Hepatocyte (in vitro differentiated cells): ENCODE measurements around the gene PRKAB2. TPM values are rescaled to one million over a fixed set of nuclear protein-coding genes. Genes with fewer than 3 reads are reported as not detected.

ENCODE experiments used
- DNase-seq: peaks from one replicate; pipeline ENCODE4 v3.0.0-alpha.2; 2016; ENCODE audit warnings: low spot score
- H2AFZ ChIP-seq: fragments of 200-600 bp; sonication (generic); 2 replicates; pipeline ENCODE4 v1.6.0; 2016; ENCODE audit warnings: antibody characterized with exemption, mild to moderate bottlenecking
- H3K27ac ChIP-seq: fragments of 200-600 bp; sonication (generic); 2 replicates; pipeline ENCODE4 v1.5.1; 2016; ENCODE audit warnings: mild to moderate bottlenecking
- H3K27me3 ChIP-seq: fragments of 200-600 bp; sonication (generic); 2 replicates; pipeline ENCODE4 v1.6.1; 2016
- H3K36me3 ChIP-seq: fragments of 200-600 bp; sonication (generic); replicated peaks from 2 replicates; pipeline ENCODE4 v1.5.1; 2016; ENCODE audit warnings: low read depth; ENCODE audit not compliant: insufficient read depth
- H3K4me1 ChIP-seq: fragments of 200-600 bp; sonication (generic); 2 replicates; pipeline ENCODE4 v1.5.1; 2016; ENCODE audit warnings: mild to moderate bottlenecking, moderate library complexity; ENCODE audit not compliant: insufficient read depth
- H3K4me2 ChIP-seq: fragments of 200-600 bp; sonication (generic); 2 replicates; pipeline ENCODE4 v1.6.0; 2016
- H3K4me3 ChIP-seq: fragments of 200-600 bp; sonication (generic); 2 replicates; pipeline ENCODE4 v1.5.1; 2016; ENCODE audit warnings: mild to moderate bottlenecking
- H3K79me2 ChIP-seq: fragments of 200-600 bp; sonication (generic); 2 replicates; pipeline ENCODE4 v1.6.0; 2017; ENCODE audit warnings: mild to moderate bottlenecking
- H3K9me2 ChIP-seq: fragments of 200-600 bp; sonication (generic); replicated peaks from 2 replicates; pipeline ENCODE4 v1.6.0; 2017; ENCODE audit warnings: mild to moderate bottlenecking; ENCODE audit not compliant: insufficient read depth
- H3K9me3 ChIP-seq: fragments of 200-600 bp; sonication (generic); 2 replicates; pipeline ENCODE4 v1.5.1; 2016; ENCODE audit warnings: low read depth, mild to moderate bottlenecking
- H4K20me1 ChIP-seq: fragments of 200-600 bp; sonication (generic); 2 replicates; pipeline ENCODE4 v1.6.0; 2016; ENCODE audit warnings: mild to moderate bottlenecking; ENCODE audit not compliant: insufficient read depth, poor library complexity, severe bottlenecking
- CTCF ChIP-seq: fragments of 200-600 bp; sonication (generic); IDR thresholded peaks from 2 replicates; pipeline ENCODE4 v1.5.1; 2016; ENCODE audit warnings: antibody characterized with exemption, mild to moderate bottlenecking; ENCODE audit not compliant: poor library complexity
- EZH2 ChIP-seq: fragments of 200-600 bp; sonication (generic); IDR thresholded peaks from 2 replicates; pipeline ENCODE4 v1.6.1; 2016; ENCODE audit warnings: antibody characterized with exemption, mild to moderate bottlenecking, borderline replicate concordance
- EZH2phosphoT487 ChIP-seq: fragments of 200-600 bp; sonication (generic); IDR thresholded peaks from one replicate; pipeline ENCODE4 v1.6.1; 2018; ENCODE audit warnings: antibody characterized with exemption, mild to moderate bottlenecking, low read depth, moderate library complexity; ENCODE audit not compliant: unreplicated experiment, severe bottlenecking
- WGBS: methylation state at CpG from one replicate; pipeline ENCODE4 v1.1.6; 2016; ENCODE audit warnings: low lambda C conversion rate; ENCODE audit errors: missing lambda C conversion rate; 5-methylcytosine and 5-hydroxymethylcytosine counted together
- polyA plus RNA-seq: library from polyadenylated mRNA; unstranded; fragments of >200 nt; fragmentation: Nextera tagmentation; extraction: Ambion mirVana; gene quantifications from 2 replicates; pipeline ENCODE4 v1.2.1, GENCODE V29; 2016
- total RNA-seq: library from RNA; depleted of rRNA; stranded (reverse); fragments of >200 nt; gene quantifications from 2 replicates; pipeline ENCODE4 v1.2.3, GENCODE V29; 2014

The PRKAB2 gene
- total and polyA plus RNA-seq, 2 experiments from 2014 or later: 13.6 to 28.6 TPM

GRCh38 chr1:147171399-147172167, 687 bp downstream of the PRKAB2 start:
- Histone ChIP-seq H3K27ac (peak overlapping the region; percentile 98), H3K9me3 (no peaks in the 10 kb centered on the region), H3K27me3 (no peaks in the 10 kb centered on the region), H3K4me3 (peak overlapping the region; percentile 94), H2AFZ (peak overlapping the region; percentile 92), H4K20me1 (no peaks in the 10 kb centered on the region), H3K4me2 (peak overlapping the region; percentile 90), H3K79me2 (peaks cover 63% of the 10 kb centered on the region), H3K4me1 (peaks cover 34% of the 10 kb centered on the region), H3K36me3 (no peaks in the 10 kb centered on the region), H3K9me2 (no peaks in the 10 kb centered on the region)
- DNase-seq: peak; percentile 14
- TF ChIP-seq CTCF (no peak), EZH2phosphoT487 (no peak), EZH2 (no peak)
- WGBS: 1% methylated on average over 32 of the region's 32 CpGs

GRCh38 chr1:147169840-147170674, 2.2 kb downstream of the PRKAB2 start:
- Histone ChIP-seq H3K4me2 (peak overlapping the region; percentile 90), H3K36me3 (no peaks in the 10 kb centered on the region), H3K4me1 (peaks cover 35% of the 10 kb centered on the region), H3K79me2 (peaks cover 72% of the 10 kb centered on the region), H3K9me2 (no peaks in the 10 kb centered on the region), H3K27ac (peak overlapping the region; percentile 98), H3K9me3 (no peaks in the 10 kb centered on the region), H3K4me3 (peak overlapping the region; percentile 9), H4K20me1 (no peaks in the 10 kb centered on the region), H3K27me3 (no peaks in the 10 kb centered on the region), H2AFZ (no peak overlapping the region)
- TF ChIP-seq EZH2 (no peak), EZH2phosphoT487 (no peak), CTCF (no peak)
- 70% methylated on average over 6 of the region's 6 CpGs for WGBS
- DNase-seq: no peak

- Histone ChIP-seq H3K27me3 (no peaks in the 10 kb centered on the region), H2AFZ (no peak overlapping the region), H3K79me2 (peaks cover 71% of the 10 kb centered on the region), H3K4me3 (no peak overlapping the region), H3K27ac (peak overlapping the region; percentile 6), H4K20me1 (no peaks in the 10 kb centered on the region), H3K4me2 (peak overlapping the region; percentile 90), H3K4me1 (peaks cover 34% of the 10 kb centered on the region), H3K9me2 (no peaks in the 10 kb centered on the region), H3K9me3 (no peaks in the 10 kb centered on the region), H3K36me3 (no peaks in the 10 kb centered on the region)
- no peak for TF ChIP-seq EZH2
- no peak for TF ChIP-seq CTCF
- no peak for TF ChIP-seq EZH2phosphoT487
- no peak for DNase-seq
- 48% methylated on average over 3 of the region's 3 CpGs for WGBS
Measured at GRCh38 chr1:147169171-147169570, 3.1 kb downstream of the PRKAB2 start.
